Panc1 (cell line): Measurements from ENCODE around the gene HOXD9. TPM values are rescaled to one million over a fixed set of nuclear protein-coding genes. Genes with fewer than 3 reads are reported as not detected.

Experiments
- ATAC-seq: fragments of 200-7000 bp; cut with Tn5 transposase; 2 replicates; pipeline ENCODE4 v1.9.1; 2020; ENCODE audit warnings: mild to moderate bottlenecking, moderate library complexity
- BruUV-seq: library from RNA; stranded (reverse); fragments of 400-500 nt; replicated peaks from 2 replicates; lab custom pipeline; 2021; lab: Mats Ljungman, UMichigan
- CTCF ChIA-PET: fragments of 300-600 bp; sonication (Branson Sonifier 250); formaldehyde crosslinking; loops from one replicate; lab custom pipeline; 2022; ENCODE audit warnings: antibody characterized with exemption; lab: Charles Lee
- POLR2A ChIA-PET: fragments of 300-600 bp; sonication (Branson Sonifier 250); formaldehyde crosslinking; loops from one replicate; lab custom pipeline; 2022; ENCODE audit warnings: antibody characterized with exemption; lab: Charles Lee
- DNase-seq: peaks from one replicate; pipeline ENCODE4 v3.0.0-alpha.2; 2010; ENCODE audit warnings: low read depth, low spot score
- H3K27ac ChIP-seq: 2 replicates; pipeline ENCODE4 v1.5.1; 2011; ENCODE audit warnings: mild to moderate bottlenecking, low read length, inconsistent platforms
- H3K27me3 ChIP-seq: fragments of 200-500 bp; sonication (Bioruptor generic); 2 replicates; pipeline ENCODE4 v1.6.0; 2014; ENCODE audit warnings: low read length, inconsistent platforms; ENCODE audit not compliant: control insufficient read depth, insufficient read depth
- H3K36me3 ChIP-seq: fragments of 200-500 bp; sonication (Bioruptor generic); 2 replicates; pipeline ENCODE4 v1.5.1; 2014; ENCODE audit warnings: inconsistent platforms, mild to moderate bottlenecking, low read length, moderate library complexity; ENCODE audit not compliant: control insufficient read depth, insufficient read depth
- H3K4me1 ChIP-seq: 2 replicates; pipeline ENCODE4 v1.5.1; 2011; ENCODE audit warnings: inconsistent platforms, mild to moderate bottlenecking, low read length, moderate library complexity; ENCODE audit not compliant: control insufficient read depth, insufficient read depth
- H3K4me3 ChIP-seq, 2 experiments: 2 replicates each; pipeline ENCODE4 v1.5.1; 2011 to 2012; ENCODE audit warnings: low read depth in 2 of 2, low read length in 2 of 2, mild to moderate bottlenecking in 2 of 2, inconsistent platforms in 1 of 2, moderate library complexity in 1 of 2
- H3K9me3 ChIP-seq: fragments of 200-500 bp; sonication (Bioruptor generic); 2 replicates; pipeline ENCODE4 v1.5.1; 2014; ENCODE audit warnings: low read depth, mild to moderate bottlenecking, inconsistent platforms, low read length, moderate library complexity; ENCODE audit not compliant: control insufficient read depth, insufficient read depth
- POLR2AphosphoS5 ChIP-seq: IDR thresholded peaks from 2 replicates; pipeline ENCODE4 v1.6.1; 2012; ENCODE audit warnings: mild to moderate bottlenecking, low read depth, low read length, moderate library complexity
- SIN3A ChIP-seq: IDR thresholded peaks from 2 replicates; pipeline ENCODE4 v1.6.1; 2012; ENCODE audit warnings: low read depth, mild to moderate bottlenecking, low read length, moderate library complexity, borderline replicate concordance; ENCODE audit not compliant: insufficient read depth
- TCF7L2 ChIP-seq: IDR thresholded peaks from 2 replicates; pipeline ENCODE4 v1.6.1; 2011; ENCODE audit warnings: mild to moderate bottlenecking, low read depth, low read length, inconsistent platforms
- in situ Hi-C: cut with HindIII; loops from 2 replicates; pipeline ENCODE4 v1.10.0; 2016; ENCODE audit warnings: low sequenced_read_pairs, low pct_unique_long_range_greater_than_20kb
- intact Hi-C: fragments of 100-400 bp; cut with micrococcal nuclease; formaldehyde crosslinking; loops from one replicate; pipeline ENCODE4 v1.10.0; 2022; ENCODE audit not compliant: unreplicated experiment
- total RNA-seq: library from RNA; stranded (reverse); gene quantifications from one replicate; pipeline ENCODE4 v1.2.1, GENCODE V29; 2021; ENCODE audit not compliant: unreplicated experiment
- TF ChIP-seq, protein P1 (sequence below): fragments of 450-650 bp; IDR thresholded peaks from 2 replicates; pipeline ENCODE4 v1.5.1; 2017; ENCODE audit warnings: mild to moderate bottlenecking
- TF ChIP-seq, protein P2 (sequence below), 2 experiments: IDR thresholded peaks; 2 replicates each; pipeline ENCODE4 v1.6.1; 2011 to 2012; ENCODE audit warnings: low read depth in 2 of 2, control low read depth in 1 of 2, low read length in 1 of 2, mild to moderate bottlenecking in 1 of 2, moderate library complexity in 1 of 2; ENCODE audit not compliant: insufficient read depth in 1 of 2

Gene HOXD9
- total RNA-seq, 1 experiment from 2014 or later: 0.15 TPM

DNA sequence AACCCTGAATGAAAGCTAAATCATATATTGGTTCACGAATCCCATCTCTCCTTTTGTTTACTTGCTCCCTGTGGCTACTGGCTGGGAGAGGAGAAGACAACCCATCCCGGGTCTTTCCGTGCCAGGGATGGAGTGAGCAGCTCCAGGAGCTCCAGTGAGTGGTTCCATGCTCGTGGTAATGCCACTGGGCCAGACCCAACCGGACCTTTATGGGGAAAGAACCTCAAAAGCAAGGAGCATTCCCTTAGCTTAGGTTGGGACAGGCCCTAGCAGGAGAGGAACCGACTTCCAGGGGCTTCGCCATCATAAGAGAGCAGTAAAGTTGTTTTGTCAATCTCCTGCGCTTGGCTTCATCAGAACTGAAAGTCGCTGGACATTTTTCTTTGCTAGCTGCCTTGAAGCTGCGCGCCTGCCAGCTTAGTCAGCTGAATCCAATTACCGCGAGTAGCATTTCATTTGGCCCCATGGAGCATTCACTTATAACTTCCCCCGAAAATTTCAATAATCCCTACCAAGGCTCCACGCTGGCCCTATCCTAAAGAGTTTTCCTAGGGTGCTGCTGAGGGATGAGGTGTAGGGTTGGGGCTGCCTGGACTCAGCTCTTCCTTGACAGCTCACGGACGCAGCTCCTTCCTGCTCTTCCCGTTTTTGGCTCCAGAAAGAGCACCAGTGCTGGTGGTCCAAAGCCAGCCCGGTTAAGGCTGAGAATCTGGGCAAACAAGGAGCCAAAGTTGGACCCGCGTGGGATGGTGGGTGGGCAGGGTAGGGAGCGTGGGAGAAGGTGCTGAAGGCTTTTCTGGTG is 39.5 kb downstream of the HOXD9 start:
- no TSS peak for BruUV-seq
- no peak for DNase-seq
- Histone ChIP-seq H3K4me3 (no peak overlapping the region), H3K27ac (no peak overlapping the region), H3K27me3 (no peaks in the 10 kb centered on the region; the same call in 1 of the 2 replicates), H3K36me3 (no peaks in the 10 kb centered on the region), H3K4me1 (peaks cover 3% of the 10 kb centered on the region; the same call in 1 of the 2 replicates), H3K9me3 (no peaks in the 10 kb centered on the region)
- in situ Hi-C loops (no loop called here), intact Hi-C loops (no loop called here)
- ChIA-PET POLR2A (no interaction called here), CTCF (interaction anchor here (0.6 kb wide), 1 partner anchor 910 kb away, joined by 4 read pairs; no protein-coding TSS in a partner anchor)
- no peak for ATAC-seq
- TF ChIP-seq, protein P1, sequence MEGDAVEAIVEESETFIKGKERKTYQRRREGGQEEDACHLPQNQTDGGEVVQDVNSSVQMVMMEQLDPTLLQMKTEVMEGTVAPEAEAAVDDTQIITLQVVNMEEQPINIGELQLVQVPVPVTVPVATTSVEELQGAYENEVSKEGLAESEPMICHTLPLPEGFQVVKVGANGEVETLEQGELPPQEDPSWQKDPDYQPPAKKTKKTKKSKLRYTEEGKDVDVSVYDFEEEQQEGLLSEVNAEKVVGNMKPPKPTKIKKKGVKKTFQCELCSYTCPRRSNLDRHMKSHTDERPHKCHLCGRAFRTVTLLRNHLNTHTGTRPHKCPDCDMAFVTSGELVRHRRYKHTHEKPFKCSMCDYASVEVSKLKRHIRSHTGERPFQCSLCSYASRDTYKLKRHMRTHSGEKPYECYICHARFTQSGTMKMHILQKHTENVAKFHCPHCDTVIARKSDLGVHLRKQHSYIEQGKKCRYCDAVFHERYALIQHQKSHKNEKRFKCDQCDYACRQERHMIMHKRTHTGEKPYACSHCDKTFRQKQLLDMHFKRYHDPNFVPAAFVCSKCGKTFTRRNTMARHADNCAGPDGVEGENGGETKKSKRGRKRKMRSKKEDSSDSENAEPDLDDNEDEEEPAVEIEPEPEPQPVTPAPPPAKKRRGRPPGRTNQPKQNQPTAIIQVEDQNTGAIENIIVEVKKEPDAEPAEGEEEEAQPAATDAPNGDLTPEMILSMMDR: no peak
- TF ChIP-seq SIN3A: no peak
- TF ChIP-seq TCF7L2: no peak
- TF ChIP-seq, protein P2, sequence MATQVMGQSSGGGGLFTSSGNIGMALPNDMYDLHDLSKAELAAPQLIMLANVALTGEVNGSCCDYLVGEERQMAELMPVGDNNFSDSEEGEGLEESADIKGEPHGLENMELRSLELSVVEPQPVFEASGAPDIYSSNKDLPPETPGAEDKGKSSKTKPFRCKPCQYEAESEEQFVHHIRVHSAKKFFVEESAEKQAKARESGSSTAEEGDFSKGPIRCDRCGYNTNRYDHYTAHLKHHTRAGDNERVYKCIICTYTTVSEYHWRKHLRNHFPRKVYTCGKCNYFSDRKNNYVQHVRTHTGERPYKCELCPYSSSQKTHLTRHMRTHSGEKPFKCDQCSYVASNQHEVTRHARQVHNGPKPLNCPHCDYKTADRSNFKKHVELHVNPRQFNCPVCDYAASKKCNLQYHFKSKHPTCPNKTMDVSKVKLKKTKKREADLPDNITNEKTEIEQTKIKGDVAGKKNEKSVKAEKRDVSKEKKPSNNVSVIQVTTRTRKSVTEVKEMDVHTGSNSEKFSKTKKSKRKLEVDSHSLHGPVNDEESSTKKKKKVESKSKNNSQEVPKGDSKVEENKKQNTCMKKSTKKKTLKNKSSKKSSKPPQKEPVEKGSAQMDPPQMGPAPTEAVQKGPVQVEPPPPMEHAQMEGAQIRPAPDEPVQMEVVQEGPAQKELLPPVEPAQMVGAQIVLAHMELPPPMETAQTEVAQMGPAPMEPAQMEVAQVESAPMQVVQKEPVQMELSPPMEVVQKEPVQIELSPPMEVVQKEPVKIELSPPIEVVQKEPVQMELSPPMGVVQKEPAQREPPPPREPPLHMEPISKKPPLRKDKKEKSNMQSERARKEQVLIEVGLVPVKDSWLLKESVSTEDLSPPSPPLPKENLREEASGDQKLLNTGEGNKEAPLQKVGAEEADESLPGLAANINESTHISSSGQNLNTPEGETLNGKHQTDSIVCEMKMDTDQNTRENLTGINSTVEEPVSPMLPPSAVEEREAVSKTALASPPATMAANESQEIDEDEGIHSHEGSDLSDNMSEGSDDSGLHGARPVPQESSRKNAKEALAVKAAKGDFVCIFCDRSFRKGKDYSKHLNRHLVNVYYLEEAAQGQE (IDR thresholded peaks at IDR 0.05; ENCODE audit: insufficient read depth in 1 of 2, low read depth in 2 of 2, low read length in 1 of 2): no peak
- TF ChIP-seq POLR2AphosphoS5: no peak

DNA sequence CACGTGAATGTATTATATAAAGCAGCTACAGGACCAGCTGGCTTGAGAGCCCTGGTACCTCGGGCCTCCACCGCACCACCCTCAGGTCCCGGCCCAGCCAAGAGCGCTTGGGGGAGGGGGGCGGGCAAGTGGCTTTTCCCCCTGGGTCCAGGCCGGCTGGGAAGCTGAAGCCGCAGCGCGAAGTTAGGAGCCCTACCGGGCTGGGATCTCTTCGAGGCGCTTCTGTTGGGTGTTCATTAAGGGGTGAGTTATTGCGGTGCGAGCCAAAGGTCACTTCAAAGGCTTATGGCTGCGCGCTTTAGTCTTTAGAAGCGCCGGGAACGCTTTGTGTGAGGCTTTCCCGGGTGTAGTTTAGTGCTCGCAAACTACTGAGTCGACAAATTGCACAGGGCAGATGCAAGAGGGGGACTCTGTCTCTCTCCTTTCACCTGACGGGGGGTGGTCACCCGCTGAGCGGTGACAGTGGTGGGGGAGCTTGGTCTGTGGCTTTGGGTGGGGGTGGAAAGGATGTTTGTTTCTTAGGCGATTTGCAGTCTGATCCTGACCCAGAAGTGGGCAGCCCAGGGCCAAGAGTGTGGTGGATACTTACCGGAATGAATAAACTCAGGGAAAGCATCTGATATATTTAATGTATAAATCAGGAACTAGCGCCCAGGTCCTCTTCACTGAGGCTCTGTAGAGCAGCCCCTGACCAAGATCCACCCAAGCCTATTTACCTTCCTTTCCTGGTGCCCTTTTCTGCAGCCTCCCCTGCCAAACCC is 40.6 kb downstream of the HOXD9 start:
- no peaks in the 10 kb centered on the region for H3K27me3 ChIP-seq
- no peak overlapping the region for H3K4me3 ChIP-seq

More for the DNA sequence above, 40.6 kb downstream of the HOXD9 start:
- H3K4me1 ChIP-seq: peaks cover under 1% of the 10 kb centered on the region; the same call in 1 of the 2 replicates
- ChIA-PET POLR2A (no interaction called here), CTCF (no interaction called here)
- no peaks in the 10 kb centered on the region for H3K36me3 ChIP-seq
- in situ Hi-C loops (no loop called here), intact Hi-C loops (no loop called here)
- H3K27ac ChIP-seq: no peak overlapping the region
- BruUV-seq: no TSS peak
- no peak for ATAC-seq
- no peaks in the 10 kb centered on the region for H3K9me3 ChIP-seq
- no peak for DNase-seq
- TF ChIP-seq SIN3A: no peak
- TF ChIP-seq, protein P1: no peak
- no peak for TF ChIP-seq POLR2AphosphoS5
- TF ChIP-seq, protein P2 (IDR thresholded peaks at IDR 0.05; ENCODE audit: insufficient read depth in 1 of 2, low read depth in 2 of 2, low read length in 1 of 2): no peak
